Activated T-cell treated with anti-CD3 and anti-CD28 coated beads for 4 hours (primary cell): ENCODE data around the gene PLEKHA5.

Source experiments
- DNase-seq: peaks from one replicate; pipeline ENCODE4 v3.0.0-alpha.2; 2020

The PLEKHA5 gene

DNA sequence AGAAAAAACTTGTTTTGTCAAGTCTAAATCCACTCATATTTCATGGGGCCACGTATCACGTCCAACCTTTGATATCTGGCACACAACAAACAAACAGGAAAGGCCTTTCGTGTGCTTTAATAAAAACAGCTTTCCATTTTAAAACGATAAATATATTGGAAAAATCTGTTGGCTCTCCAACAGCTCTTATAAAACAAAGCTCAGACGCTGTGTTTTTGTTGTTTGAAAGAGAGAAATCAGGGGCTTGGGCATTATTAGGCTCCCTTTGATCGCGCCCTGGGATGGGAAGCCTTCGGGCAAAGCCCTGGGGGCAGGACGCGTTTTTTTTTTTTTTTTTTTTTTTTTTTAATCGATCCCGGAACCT is 429 bp upstream of the PLEKHA5 start:
- no peak for DNase-seq

DNA sequence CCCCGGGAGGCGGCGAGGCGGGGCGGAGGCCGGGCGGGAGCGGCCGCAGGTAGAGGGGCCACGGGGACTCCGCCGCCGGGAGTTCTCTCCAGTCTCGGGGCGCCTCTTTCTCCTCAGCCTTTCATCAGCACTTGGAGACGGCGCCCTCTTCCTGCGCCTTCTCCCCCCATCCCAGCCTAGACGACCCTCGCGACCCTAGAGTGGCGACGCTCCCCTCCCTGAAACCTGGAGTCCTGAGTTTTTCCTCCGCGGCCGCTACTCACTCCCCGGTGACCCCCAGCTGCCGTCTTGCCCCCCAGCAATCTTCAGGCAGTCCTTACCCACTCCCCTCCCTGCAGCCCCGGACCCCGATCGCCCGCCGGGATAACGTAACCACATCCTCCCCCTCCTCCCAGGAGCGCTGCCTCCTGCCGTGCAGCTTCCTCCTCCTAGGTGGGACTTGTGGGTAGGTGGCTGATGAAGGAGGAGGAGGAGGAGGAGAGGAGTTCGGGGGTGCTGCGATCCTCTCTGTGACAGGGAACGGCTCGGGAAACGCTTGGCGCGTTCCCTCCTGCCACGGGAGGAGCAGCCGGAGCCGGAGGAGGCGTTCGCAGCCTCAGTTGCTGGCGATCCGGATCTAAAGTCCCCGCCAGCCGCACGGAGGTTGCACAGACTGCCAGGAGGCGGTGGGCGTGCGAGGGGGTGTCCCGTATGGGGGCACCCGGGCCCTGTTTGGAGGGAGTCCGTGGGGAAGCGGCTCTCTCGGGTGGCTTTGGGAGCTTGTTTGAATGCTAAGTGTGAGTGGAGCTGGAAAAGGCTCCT is 891 bp downstream of the PLEKHA5 start:
- DNase-seq: no peak

DNA sequence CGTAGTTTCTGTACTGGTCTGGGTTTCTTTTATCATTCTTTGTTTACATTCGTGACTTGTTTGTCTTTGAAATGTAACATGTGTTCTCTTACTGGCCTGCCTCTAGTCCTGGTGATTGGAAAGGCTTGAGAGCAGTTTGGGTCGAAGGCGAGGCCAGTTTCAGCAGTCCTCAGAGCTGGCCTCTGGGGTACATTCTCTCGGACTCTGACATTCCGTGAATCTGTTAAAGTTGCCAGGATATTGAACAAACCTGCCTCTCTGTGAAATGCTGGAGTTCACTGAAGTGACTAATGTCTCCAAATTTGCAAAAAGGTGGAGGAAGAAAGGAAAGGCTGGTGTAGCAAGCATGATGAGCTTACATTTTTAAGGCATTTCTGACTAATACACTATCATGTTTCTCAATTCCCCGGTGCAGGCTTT is 1.5 kb downstream of the PLEKHA5 start:
- no peak for DNase-seq

- DNase-seq: no peak
Measured at GRCh38 chr12:19138551-19138950, 9.0 kb downstream of the PLEKHA5 start.

GRCh38 chr12:19138956-19139355 is 9.4 kb downstream of the PLEKHA5 start:
- DNase-seq: no peak

- no peak for DNase-seq
Measured at GRCh38 chr12:19139615-19140194, 10.2 kb downstream of the PLEKHA5 start.

GRCh38 chr12:19140381-19141236 is 11.1 kb downstream of the PLEKHA5 start:
- no peak for DNase-seq

DNA sequence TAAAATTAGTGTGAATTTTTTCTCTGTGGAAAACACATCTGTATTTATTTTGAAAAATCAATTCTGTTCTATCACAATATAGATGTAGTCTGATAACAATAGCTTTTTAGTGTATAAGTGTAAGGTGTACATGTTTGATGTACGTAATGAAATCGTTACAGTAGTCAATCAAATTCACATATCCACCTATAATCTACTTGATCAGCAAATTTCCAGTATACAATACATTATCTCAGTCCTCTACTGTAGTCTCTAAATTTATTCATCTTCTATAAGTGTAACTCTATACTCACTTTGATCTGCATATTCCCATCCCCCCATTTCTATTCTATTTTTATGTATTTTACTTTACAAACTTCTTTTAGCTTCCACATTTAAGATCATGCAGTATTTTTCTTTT is 13.0 kb downstream of the PLEKHA5 start:
- no peak for DNase-seq

GRCh38 chr12:19144287-19144686 is 14.8 kb downstream of the PLEKHA5 start:
- DNase-seq: no peak

- no peak for DNase-seq
Measured at GRCh38 chr12:19144985-19145384, 15.5 kb downstream of the PLEKHA5 start.

GRCh38 chr12:19148860-19149259 is 19.3 kb downstream of the PLEKHA5 start:
- DNase-seq: no peak

GRCh38 chr12:19150273-19150900 is 20.9 kb downstream of the PLEKHA5 start:
- DNase-seq: no peak

- DNase-seq: no peak
Measured at GRCh38 chr12:19151298-19151697, 21.8 kb downstream of the PLEKHA5 start.

DNA sequence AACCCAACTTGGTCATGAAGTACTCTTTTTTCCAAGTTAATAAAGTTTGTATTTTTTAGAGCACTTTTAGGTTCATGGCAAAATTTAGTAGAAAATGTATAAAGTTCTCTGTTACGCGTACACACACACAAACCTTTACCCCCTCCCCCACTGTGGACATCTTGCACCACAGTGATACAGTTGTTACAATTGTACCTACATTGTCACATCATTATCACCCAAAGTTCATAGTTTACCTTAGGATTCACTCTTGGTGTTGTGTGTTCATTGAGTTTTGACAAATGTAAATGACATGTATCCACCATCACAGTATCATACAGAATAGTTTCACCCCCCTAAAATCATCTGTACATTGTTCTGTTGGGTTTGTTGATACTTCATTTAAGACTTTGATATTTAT is 23.9 kb downstream of the PLEKHA5 start:
- no peak for DNase-seq

- no peak for DNase-seq
Measured at GRCh38 chr12:19154686-19155085, 25.2 kb downstream of the PLEKHA5 start.

DNA sequence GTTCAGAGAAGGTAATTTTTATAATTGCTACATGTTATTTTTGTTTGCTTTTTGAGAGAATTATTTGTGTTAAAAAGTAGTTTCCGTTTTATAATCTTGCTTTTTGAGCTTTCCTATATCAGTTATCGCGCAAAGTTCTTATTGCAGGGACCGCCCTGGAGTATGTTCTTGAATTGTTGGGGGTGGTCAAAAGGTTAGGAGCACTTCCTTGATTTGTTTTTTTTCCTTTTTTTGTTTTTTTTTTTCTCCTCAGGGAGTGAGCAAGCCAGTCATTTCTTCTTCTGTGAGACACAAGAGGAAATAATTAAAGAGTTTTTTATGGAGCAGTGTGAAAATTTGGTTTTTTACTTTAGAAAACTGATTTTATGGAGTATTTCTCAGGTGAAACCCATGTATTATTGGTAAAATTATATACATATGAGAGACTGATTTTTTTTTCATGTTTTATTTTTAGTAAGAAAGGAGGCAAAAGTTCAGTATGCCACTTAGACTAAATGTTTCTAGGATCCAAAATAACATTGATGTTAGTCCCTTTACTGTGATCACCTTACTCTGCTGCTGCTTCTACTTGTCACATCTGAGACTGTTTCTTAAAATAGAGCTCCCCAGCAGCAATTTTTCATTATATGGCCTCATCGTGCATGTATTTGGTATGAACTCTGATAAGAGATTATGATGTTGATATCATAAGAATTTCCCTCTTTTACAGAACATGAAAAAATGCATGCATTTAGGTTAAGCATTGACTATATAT is 26.6 kb downstream of the PLEKHA5 start:
- DNase-seq: no peak

- no peak for DNase-seq
Measured at GRCh38 chr12:19158923-19159322, 29.4 kb downstream of the PLEKHA5 start.

DNA sequence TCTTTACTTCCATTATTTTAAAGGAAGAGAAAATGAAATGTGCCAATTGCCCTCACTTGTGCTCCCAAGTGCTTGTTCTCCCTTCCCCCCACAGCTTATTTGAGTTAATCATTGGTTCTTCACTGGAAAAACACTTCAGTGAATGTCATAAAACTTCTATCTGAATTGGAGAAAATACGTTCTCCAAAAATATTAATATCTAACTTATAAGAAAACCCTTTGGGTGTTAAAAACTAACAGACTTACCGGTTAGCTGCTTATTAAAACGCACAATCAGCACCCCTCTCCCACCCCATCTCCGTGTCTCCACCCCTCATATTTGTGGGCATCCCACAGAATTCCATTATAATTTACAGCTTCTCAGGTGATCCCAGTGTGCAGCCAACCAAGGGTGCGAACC is 31.7 kb downstream of the PLEKHA5 start:
- DNase-seq: no peak

DNA sequence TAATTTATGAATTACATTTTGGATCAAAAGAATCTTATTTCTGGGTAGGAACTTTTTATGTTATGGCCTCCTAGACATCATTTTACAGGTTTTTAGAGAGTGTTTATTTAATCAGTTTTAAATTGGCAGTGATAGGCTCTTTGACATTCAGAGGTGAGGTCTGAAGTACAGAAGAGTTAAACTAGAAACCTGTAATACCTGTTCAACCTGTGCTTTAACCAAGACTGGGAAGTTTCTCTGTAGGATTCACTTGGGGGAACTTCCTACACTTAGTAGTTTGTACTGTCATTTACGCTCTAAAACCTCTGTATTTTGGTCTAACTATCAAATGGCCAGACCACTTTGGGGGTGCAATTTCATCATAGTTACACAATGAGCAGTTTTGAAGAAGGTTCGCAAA is 35.9 kb downstream of the PLEKHA5 start:
- no peak for DNase-seq

DNA sequence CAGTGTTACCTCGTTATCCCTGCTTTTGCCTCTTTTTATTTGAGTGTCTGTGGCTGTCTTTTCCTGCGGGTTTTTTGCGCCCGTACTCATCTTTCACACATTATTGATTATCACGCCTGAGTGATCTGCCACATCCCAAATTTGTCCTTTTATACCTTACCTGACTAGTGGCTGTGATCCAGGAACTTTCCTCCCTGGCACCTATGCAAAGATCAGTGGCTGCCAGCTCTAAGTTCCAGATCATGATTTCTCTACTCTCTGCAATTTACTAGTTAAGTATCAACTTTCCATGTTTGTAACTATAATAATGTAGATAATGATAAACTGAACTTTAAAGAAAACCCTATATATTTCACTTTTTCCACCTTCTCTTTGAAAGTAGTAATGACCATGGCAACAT is 36.9 kb downstream of the PLEKHA5 start:
- no peak for DNase-seq

- no peak for DNase-seq
Measured at GRCh38 chr12:19166956-19167355, 37.4 kb downstream of the PLEKHA5 start.

DNA sequence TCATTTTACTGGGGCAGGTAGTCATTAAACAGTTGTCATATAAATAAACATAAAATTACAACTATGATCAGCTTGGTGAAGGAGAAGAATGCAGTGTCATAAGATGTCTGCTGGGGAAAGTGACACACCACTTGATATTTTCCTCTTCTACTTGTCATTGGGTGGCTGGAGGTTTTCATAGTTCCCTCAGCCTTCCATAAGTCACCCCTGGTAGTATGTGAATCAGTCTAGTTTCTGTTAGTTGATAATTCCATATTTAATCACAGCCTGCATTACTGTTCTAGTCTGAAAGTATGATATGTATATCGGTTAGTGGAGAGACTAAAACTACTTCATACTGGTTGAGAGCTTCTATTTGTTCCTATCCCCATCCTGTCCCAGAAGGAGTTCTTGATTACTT is 38.2 kb downstream of the PLEKHA5 start:
- no peak for DNase-seq

DNA sequence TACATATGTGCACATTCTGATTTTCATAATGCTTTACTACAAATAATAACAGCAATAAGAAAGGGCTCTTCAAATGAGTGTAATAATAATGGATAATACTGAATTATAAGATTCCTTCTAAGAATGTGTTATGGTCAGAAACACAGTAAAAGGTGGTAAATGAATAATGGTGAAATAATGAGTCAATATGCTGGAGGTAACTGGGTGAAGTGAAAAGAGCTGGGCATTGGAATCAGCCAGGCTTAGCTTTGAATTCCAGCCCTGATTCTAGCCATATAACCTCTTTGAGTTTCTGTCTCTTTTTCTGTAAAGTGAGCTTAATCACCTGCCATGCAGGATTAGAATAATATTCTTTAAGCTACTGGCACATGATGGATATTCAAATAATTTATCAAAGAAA is 39.1 kb downstream of the PLEKHA5 start:
- DNase-seq: no peak
